Esophagus (tissue), 2 donors: ENCODE measurements around the gene KRT10. TPM values are rescaled to one million over a fixed set of nuclear protein-coding genes. Genes with fewer than 3 reads are reported as not detected.

Source experiments
- H3K27ac ChIP-seq, 2 donors: one replicate each; pipeline ENCODE4 v1.5.1; 2013; ENCODE audit warnings: low read depth in 2 of 2, mild to moderate bottlenecking in 2 of 2, inconsistent platforms in 1 of 2, low read length in 1 of 2, moderate library complexity in 1 of 2
- H3K27me3 ChIP-seq, 2 donors: one replicate each; pipeline ENCODE4 v1.6.1; 2013; ENCODE audit warnings: low read length in 2 of 2, control low read depth in 1 of 2, mild to moderate bottlenecking in 1 of 2; ENCODE audit not compliant: insufficient read depth in 2 of 2, control insufficient read depth in 1 of 2
- H3K36me3 ChIP-seq, 2 donors: one replicate each; pipeline ENCODE4 v1.6.1; 2013; ENCODE audit warnings: low read length in 1 of 2; ENCODE audit not compliant: control insufficient read depth in 2 of 2, insufficient read depth in 2 of 2
- H3K4me1 ChIP-seq, 2 donors: one replicate each; pipeline ENCODE4 v1.6.1; 2013; ENCODE audit warnings: low read length in 1 of 2; ENCODE audit not compliant: control insufficient read depth in 2 of 2, insufficient read depth in 2 of 2
- H3K4me3 ChIP-seq, 2 donors: one replicate each; pipeline ENCODE4 v1.5.1; 2013; ENCODE audit warnings: low read length in 2 of 2, mild to moderate bottlenecking in 2 of 2, low read depth in 1 of 2, moderate library complexity in 1 of 2
- H3K9me3 ChIP-seq, 2 donors: one replicate each; pipeline ENCODE4 v1.6.1; 2013; ENCODE audit warnings: mild to moderate bottlenecking in 2 of 2, low read depth in 1 of 2, low read length in 1 of 2, moderate library complexity in 1 of 2; ENCODE audit not compliant: control insufficient read depth in 2 of 2, insufficient read depth in 1 of 2
- WGBS, 2 donors: extraction: QIAGEN DNeasy Blood & Tissue Kit; methylation state at CpG; one replicate each; pipeline ENCODE4 v1.1.7; 2013; 5-methylcytosine and 5-hydroxymethylcytosine counted together
- polyA plus RNA-seq, 2 donors: library from polyadenylated mRNA; stranded (reverse); fragments of 200-250 nt; gene quantifications; one replicate each; pipeline ENCODE4 v1.2.3, GENCODE V29; 2013
- donor health status: healthy with polysubstance abuse.
- donor health status: Bipolar disorder and iron deficiency.

Gene KRT10
- polyA plus RNA-seq, 2 donors: 30.1 to 41.2 TPM

- Histone ChIP-seq H3K9me3 (no peaks in the 10 kb centered on the region), H3K36me3 (no peaks in the 10 kb centered on the region), H3K27me3 (no peaks in the 10 kb centered on the region), H3K4me3 (no peak overlapping the region), H3K4me1 (peaks cover 0 to 4% of the 10 kb centered on the region in 2 donors), H3K27ac (no peak overlapping the region)
- 66 to 79% methylated on average over 10 of the region's 10 CpGs for WGBS, 2 donors
Observed at GRCh38 chr17:40795019-40795667, 27.3 kb downstream of the KRT10 start.

- no peaks in the 10 kb centered on the region for H3K9me3 ChIP-seq
- H3K27ac ChIP-seq: no peak overlapping the region
- no peak overlapping the region for H3K4me3 ChIP-seq
- WGBS, 2 donors: 82 to 87% methylated on average over 2 of the region's 2 CpGs
- no peaks in the 10 kb centered on the region for H3K36me3 ChIP-seq
- peaks cover 0 to 4% of the 10 kb centered on the region in 2 donors for H3K4me1 ChIP-seq
- no peaks in the 10 kb centered on the region for H3K27me3 ChIP-seq
Observed at GRCh38 chr17:40794466-40794865, 27.9 kb downstream of the KRT10 start.

- H3K4me3 ChIP-seq: no peak overlapping the region
- H3K27me3 ChIP-seq: no peaks in the 10 kb centered on the region
- H3K4me1 ChIP-seq: peaks cover 0 to 4% of the 10 kb centered on the region in 2 donors
- H3K36me3 ChIP-seq: no peaks in the 10 kb centered on the region
- H3K27ac ChIP-seq: no peak overlapping the region
- H3K9me3 ChIP-seq: no peaks in the 10 kb centered on the region
- WGBS, 2 donors: 68 to 72% methylated on average over 10 of the region's 10 CpGs
Observed at GRCh38 chr17:40793832-40794231, 28.6 kb downstream of the KRT10 start.

GRCh38 chr17:40791787-40792436 is 30.5 kb downstream of the KRT10 start:
- Histone ChIP-seq H3K4me3 (no peak overlapping the region), H3K36me3 (no peaks in the 10 kb centered on the region), H3K4me1 (peaks cover 0 to 4% of the 10 kb centered on the region in 2 donors), H3K9me3 (no peaks in the 10 kb centered on the region), H3K27ac (no peak overlapping the region), H3K27me3 (no peaks in the 10 kb centered on the region)
- WGBS, 2 donors: 27 to 28% methylated on average over 6 of the region's 6 CpGs

GRCh38 chr17:40791111-40791510 is 31.3 kb downstream of the KRT10 start:
- WGBS, 2 donors: 82 to 84% methylated on average over 1 of the region's 1 CpG
- H3K4me3 ChIP-seq: no peak overlapping the region
- H3K36me3 ChIP-seq: no peaks in the 10 kb centered on the region
- no peak overlapping the region for H3K27ac ChIP-seq
- H3K9me3 ChIP-seq: no peaks in the 10 kb centered on the region
- peaks cover 0 to 2% of the 10 kb centered on the region in 2 donors for H3K4me1 ChIP-seq
- H3K27me3 ChIP-seq: no peaks in the 10 kb centered on the region

- Histone ChIP-seq H3K4me3 (no peak within 1 kb of the TSS), H3K27me3 (no peaks in the 10 kb centered on the region), H3K36me3 (no peaks in the 10 kb centered on the region), H3K4me1 (no peaks in the 10 kb centered on the region), H3K9me3 (no peaks in the 10 kb centered on the region), H3K27ac (no peak within 1 kb of the TSS)
- WGBS, 2 donors: 92 to 98% methylated on average over 4 of the region's 4 CpGs
Observed at GRCh38 chr17:40782450-40782849, 40.0 kb downstream of the KRT10 start, which contains the start of gene KRT27. Gene KRT27, minus strand, starts transcription at chr17:40782550. Its CDS starts 57 bp downstream, at chr17:40782493.

GRCh38 chr17:40779181-40779909 is 43.1 kb downstream of the KRT10 start:
- H3K27me3 ChIP-seq: no peaks in the 10 kb centered on the region
- no peaks in the 10 kb centered on the region for H3K36me3 ChIP-seq
- H3K4me3 ChIP-seq: peak overlapping the region; percentile 1 to 18
- 22 to 31% methylated on average over 37 of the region's 37 CpGs for WGBS, 2 donors
- no peaks in the 10 kb centered on the region for H3K9me3 ChIP-seq
- no peak overlapping the region for H3K27ac ChIP-seq
- no peaks in the 10 kb centered on the region for H3K4me1 ChIP-seq

GRCh38 chr17:40778461-40778860 is 44.0 kb downstream of the KRT10 start:
- H3K4me3 ChIP-seq: no peak overlapping the region
- no peaks in the 10 kb centered on the region for H3K4me1 ChIP-seq
- no peaks in the 10 kb centered on the region for H3K27me3 ChIP-seq
- no peak overlapping the region for H3K27ac ChIP-seq
- 38 to 53% methylated on average over 5 of the region's 5 CpGs for WGBS, 2 donors
- H3K9me3 ChIP-seq: no peaks in the 10 kb centered on the region
- H3K36me3 ChIP-seq: no peaks in the 10 kb centered on the region

GRCh38 chr17:40777971-40778370 is 44.4 kb downstream of the KRT10 start:
- H3K27me3 ChIP-seq: no peaks in the 10 kb centered on the region
- 84 to 86% methylated on average over 3 of the region's 3 CpGs for WGBS, 2 donors
- no peaks in the 10 kb centered on the region for H3K4me1 ChIP-seq

More at GRCh38 chr17:40777971-40778370, 44.4 kb downstream of the KRT10 start:
- no peak overlapping the region for H3K4me3 ChIP-seq
- H3K36me3 ChIP-seq: no peaks in the 10 kb centered on the region
- H3K9me3 ChIP-seq: no peaks in the 10 kb centered on the region
- H3K27ac ChIP-seq: no peak overlapping the region
